CD4-positive, alpha-beta T cell treated with Interleukin-21 for 1 hour (primary cell): ENCODE measurements around the gene LRRC74A.
"Not testable (repeated sequence)": the region's sequence is repeated elsewhere in the genome, so short reads cannot be mapped to it uniquely, and the experiment has no call there.

ENCODE experiments used
- DNase-seq: peaks from one replicate; pipeline ENCODE4 v3.0.0-alpha.2; 2020

The LRRC74A gene

DNA sequence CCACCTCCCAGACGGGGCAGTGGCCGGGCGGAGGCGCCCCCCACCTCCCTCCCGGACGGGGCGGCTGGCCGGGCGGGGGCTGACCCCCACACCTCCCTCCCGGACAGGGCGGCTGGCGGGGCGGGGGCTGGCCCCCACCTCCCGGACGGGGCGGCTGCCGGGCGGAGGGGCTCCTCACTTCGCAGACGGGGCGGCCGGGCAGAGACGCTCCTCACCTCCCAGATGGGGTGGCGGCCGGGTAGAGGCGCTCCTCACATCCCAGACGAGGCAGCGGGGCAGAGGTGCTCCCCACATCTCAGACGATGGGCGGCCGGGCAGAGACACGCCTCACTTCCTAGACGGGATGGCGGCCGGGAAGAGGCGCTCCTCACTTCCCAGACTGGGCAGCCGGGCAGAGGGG lies 71.8 kb downstream of the LRRC74A start:
- not testable (repeated sequence) for DNase-seq

DNA sequence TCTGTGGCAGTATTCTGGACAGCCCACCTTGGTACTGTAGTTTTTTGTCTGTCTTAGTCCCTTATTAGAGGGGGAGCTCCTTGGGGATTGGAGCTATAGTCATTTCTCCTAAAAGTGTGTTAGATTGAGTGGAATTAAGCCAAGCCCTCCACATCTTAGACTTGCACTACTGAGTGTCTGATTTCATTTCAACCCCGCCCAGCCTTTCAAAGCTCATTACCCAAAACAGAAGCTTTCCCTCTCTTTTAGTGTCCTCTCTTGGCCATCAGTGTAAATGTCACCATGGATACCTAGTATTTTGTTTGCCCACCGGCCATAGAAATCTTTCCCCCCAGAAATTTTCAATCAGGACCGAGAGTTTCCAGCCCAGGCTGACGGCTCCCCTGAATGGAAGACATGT lies 74.5 kb downstream of the LRRC74A start:
- no peak for DNase-seq

- no peak for DNase-seq
Observed at GRCh38 chr14:76901171-76902055, 75.2 kb downstream of the LRRC74A start.

DNA sequence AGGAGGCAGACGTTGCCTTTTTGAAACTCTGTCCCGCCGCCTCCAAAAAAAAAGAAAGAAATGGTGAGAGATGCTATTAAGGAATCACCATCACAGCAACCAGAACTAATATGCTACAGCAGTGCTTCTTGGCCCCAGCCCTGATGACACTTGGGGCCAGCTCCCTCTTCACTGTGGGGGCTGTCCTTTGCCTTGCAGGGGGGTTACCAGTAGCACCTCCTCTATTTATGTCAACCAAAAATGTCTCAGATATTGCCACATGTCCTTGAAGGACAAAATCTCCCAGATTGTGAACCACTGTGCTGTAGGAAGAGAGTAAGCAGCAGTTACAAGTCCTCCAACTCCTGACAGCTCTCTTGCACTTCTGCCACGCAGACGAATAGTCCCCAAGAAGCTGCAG lies 76.4 kb downstream of the LRRC74A start:
- DNase-seq = no peak

- DNase-seq = no peak
Observed at GRCh38 chr14:76904100-76904739, 78.0 kb downstream of the LRRC74A start.

GRCh38 chr14:76904740-76905569 lies 78.7 kb downstream of the LRRC74A start:
- DNase-seq = peak; percentile 54

DNA sequence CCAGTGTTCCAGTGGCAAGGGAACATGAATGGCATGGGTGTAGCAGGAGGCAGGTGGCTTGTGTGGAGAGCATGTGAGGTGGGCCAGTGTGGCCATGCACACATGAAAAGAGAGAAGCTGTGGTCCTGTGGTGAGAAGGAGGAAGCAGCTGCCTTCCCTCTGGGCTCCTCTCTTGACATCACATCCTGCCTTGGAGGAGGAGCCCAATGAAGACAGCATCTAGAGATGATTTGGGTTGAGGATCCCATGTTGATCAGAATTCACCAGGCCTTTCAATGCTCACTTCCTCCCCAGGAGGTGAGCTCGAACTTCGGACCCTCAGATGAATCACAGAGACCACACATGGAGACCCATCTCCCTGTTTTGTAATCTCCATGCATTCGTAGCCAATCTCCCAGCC lies 82.6 kb downstream of the LRRC74A start:
- peak; percentile 71 for DNase-seq

DNA sequence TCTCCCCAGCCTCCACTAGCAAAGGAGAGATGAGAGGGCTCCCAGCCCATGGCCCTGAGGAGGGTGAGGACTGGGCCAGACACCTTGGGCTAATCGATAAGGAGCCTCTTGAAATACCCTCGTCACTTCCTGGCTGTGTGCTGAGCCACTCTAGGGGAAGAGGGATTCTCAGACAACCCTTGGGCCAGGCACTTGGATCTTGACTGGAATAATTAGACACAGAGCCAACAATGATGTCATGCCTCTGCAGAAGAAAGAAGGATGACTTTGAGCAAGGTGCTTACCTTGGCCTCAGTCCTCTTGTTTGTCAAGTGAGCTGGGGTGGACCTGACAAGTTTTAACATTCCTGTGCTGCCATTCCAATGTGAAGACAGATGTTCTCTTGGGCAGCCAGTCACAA lies 83.1 kb downstream of the LRRC74A start:
- DNase-seq = no peak

GRCh38 chr14:76910371-76910890 lies 84.2 kb downstream of the LRRC74A start:
- DNase-seq = no peak

- no peak for DNase-seq
Observed at GRCh38 chr14:76911473-76911872, 85.3 kb downstream of the LRRC74A start.

DNA sequence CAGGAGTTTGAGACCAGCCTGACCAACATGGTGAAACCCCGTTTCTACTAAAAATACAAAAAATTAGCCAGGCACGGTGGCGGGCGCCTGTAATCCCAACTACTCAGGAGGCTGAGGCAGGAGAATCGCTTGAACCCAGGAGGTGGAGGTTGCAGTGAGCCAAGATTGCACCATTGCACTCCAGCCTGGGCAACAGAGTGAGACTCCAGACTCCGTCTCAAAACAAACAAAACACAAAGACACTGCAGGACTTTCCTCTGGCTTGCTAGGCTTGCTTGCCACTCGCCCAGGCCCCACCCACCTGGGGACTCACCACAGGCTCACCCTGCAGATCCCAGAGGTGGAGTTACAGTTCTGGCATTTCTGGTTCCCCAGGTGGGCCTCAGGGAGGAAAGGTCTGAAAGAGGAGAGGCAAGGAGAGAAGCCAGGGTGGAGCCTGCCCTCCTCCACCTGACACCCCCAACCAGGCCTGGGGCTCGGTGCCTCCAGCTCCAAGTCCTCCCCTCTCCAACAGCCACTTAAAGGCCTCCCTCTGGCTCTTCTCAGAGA lies 88.4 kb downstream of the LRRC74A start:
- not testable (repeated sequence) for DNase-seq

DNA sequence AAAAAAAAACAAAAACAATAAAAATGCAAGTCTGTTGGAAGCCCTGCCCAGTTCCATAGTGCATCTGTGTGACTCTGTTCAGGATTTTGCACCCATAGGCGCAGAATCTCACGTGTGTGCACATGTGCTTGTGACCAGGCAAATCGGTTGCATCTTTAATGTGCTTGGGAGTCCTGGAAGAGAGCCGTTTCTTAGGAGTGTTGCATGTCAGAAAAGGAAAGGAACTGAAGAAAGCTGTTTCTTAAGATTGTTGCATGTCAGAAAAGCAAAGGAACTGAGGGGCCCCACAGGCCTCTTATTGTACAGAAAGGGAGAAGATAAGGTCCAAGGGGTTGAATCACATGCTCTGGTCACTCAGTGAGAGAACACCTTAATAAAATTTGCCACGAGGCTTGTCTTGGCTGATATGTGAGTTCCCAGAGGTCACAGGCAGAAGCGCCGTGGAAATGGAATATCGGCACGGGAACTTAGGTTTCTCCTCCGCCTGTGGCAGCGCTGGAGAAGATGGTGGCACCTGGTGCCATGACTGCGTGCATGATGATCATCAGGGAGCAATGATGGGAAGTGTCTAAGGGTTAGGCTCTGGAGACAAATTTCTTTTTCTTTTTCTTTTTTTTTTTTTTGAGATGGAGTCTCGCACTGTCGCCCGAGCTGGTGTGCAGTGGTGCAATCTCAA lies 90.0 kb downstream of the LRRC74A start:
- no peak for DNase-seq

DNA sequence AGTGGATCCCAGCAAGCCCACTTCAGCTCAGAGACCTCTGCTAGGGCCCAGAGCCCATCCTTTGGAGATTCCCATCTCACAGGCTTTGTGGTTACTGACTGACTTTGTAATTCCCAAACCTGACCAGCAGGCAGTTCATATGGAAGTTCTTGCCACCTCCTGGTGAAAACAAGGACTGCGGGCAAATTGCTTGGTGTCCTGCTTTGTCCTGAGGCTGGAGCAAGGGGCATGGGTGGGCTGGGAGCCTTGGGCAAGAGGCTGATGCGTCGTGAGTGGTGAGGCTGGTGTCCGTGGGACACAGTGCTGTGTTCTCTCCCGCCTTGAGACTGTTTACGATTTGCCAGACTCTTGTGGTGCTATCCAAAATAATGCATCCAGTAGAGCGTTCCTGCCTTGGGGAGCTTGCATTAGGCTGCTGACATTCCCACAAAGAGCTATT lies 91.0 kb downstream of the LRRC74A start:
- DNase-seq = no peak

- no peak for DNase-seq
Observed at GRCh38 chr14:76917745-76918255, 91.6 kb downstream of the LRRC74A start.

- no peak for DNase-seq
Observed at GRCh38 chr14:76918256-76918781, 92.1 kb downstream of the LRRC74A start.

DNA sequence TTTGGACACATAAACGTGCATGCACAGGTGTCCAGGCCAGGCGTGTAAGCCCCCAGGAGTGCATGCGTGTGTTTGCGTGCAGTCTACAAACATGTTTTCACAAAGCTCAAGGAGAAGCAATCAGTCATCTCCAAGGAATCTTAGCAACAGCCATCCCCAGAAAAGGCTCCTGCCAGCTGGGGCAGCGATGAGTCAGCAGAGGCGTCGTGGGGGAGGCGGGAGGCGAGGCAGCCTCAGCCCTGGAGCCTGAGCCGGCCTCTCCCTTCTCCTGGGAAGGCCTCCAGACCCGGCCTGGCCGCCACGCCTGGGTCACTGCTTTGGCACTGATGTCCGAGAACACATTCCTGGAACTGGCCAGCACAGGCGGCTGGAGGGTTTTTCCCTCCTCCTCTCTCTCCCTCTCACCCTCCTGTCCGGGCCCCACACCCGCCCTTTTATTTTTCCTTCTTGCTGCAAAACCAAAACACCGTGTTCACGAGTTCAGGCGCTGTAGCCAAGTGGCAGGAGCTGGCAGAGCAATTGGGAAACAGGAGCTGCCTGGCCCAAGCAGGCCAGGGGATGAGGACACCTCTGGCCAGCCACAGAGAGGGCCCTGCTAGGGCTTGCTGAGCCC lies 92.7 kb downstream of the LRRC74A start:
- no peak for DNase-seq
